Natural killer cell (primary cell): Measurements from ENCODE around the gene ASPDH. TPM values are rescaled to one million over a fixed set of nuclear protein-coding genes. Genes with fewer than 3 reads are reported as not detected.

Experiments used
- ATAC-seq, 3 donors: fragments of 150-1000 bp in 2 of 3; fragments of 200-7000 bp in 1 of 3; cut with Tn5 transposase; 1 replicate in 1 of 3; 2 replicates in 2 of 3; pipeline ENCODE4 v1.10.0; 2021; ENCODE audit warnings: mild to moderate bottlenecking in 2 of 3, moderate library complexity in 2 of 3
- DNase-seq, 2 donors: peaks; one replicate each; pipeline versions ENCODE4 v3.0.0 to v3.0.0-alpha.2; 2013 to 2021; ENCODE audit warnings: mixed read lengths in 1 of 2
- H3K27ac ChIP-seq: one replicate; pipeline ENCODE4 v1.5.1; 2013; ENCODE audit warnings: mild to moderate bottlenecking, low read length
- H3K27me3 ChIP-seq: one replicate; pipeline ENCODE4 v1.6.1; 2013; ENCODE audit warnings: low read length; ENCODE audit not compliant: control insufficient read depth, insufficient read depth
- H3K36me3 ChIP-seq: one replicate; pipeline ENCODE4 v1.6.1; 2013; ENCODE audit warnings: low read length; ENCODE audit not compliant: control insufficient read depth, insufficient read depth
- H3K4me1 ChIP-seq: one replicate; pipeline ENCODE4 v1.6.1; 2013; ENCODE audit warnings: low read length; ENCODE audit not compliant: control insufficient read depth, insufficient read depth
- H3K4me3 ChIP-seq: one replicate; pipeline ENCODE4 v1.5.1; 2013; ENCODE audit warnings: low read length
- H3K9me3 ChIP-seq: one replicate; pipeline ENCODE4 v1.6.1; 2013; ENCODE audit warnings: low read length; ENCODE audit not compliant: control insufficient read depth, insufficient read depth
- H3K27ac Mint-ChIP-seq, 2 donors: one replicate each; pipeline ENCODE4 v1.8.0; 2022; ENCODE audit warnings: mild to moderate bottlenecking in 2 of 2, mixed read lengths in 2 of 2, moderate library complexity in 1 of 2
- H3K27me3 Mint-ChIP-seq, 2 donors: one replicate each; pipeline ENCODE4 v1.8.0; 2022; ENCODE audit warnings: low read depth in 2 of 2, mixed read lengths in 2 of 2
- H3K36me3 Mint-ChIP-seq: one replicate; pipeline ENCODE4 v1.8.0; 2022; ENCODE audit warnings: mixed read lengths
- H3K4me1 Mint-ChIP-seq, 2 donors: one replicate each; pipeline ENCODE4 v1.8.0; 2022; ENCODE audit warnings: mixed read lengths in 2 of 2
- H3K4me3 Mint-ChIP-seq: one replicate; pipeline ENCODE4 v1.8.0; 2022; ENCODE audit warnings: mild to moderate bottlenecking, moderate library complexity, mixed read lengths
- H3K9me3 Mint-ChIP-seq, 2 donors: one replicate each; pipeline ENCODE4 v1.8.0; 2022; ENCODE audit warnings: mixed read lengths in 2 of 2
- WGBS: methylation state at CpG from one replicate; pipeline ENCODE4 v1.1.7; 2013; ENCODE audit warnings: missing lambda C conversion rate; ENCODE audit not compliant: insufficient coverage; 5-methylcytosine and 5-hydroxymethylcytosine counted together
- intact Hi-C: fragments of 100-400 bp; cut with micrococcal nuclease; formaldehyde crosslinking; loops from one replicate; pipeline ENCODE4 v1.14.2; 2022
- total RNA-seq, 4 donors: library from RNA; stranded (reverse); fragments of 120-200 nt in 1 of 4; gene quantifications; one replicate each; pipeline versions ENCODE4 v1.2.3 to v1.2.4, GENCODE V29; 2013 to 2022
- TF ChIP-seq, protein P1 (sequence below): fragments of 200-600 bp; IDR thresholded peaks from one replicate; pipeline ENCODE4 v1.8.0; 2022; ENCODE audit warnings: antibody characterized with exemption

Gene ASPDH
- total RNA-seq, 3 donors from 2014 or later (not counting 1 experiment from before 2014, with no cell fraction given) = not detected

DNA sequence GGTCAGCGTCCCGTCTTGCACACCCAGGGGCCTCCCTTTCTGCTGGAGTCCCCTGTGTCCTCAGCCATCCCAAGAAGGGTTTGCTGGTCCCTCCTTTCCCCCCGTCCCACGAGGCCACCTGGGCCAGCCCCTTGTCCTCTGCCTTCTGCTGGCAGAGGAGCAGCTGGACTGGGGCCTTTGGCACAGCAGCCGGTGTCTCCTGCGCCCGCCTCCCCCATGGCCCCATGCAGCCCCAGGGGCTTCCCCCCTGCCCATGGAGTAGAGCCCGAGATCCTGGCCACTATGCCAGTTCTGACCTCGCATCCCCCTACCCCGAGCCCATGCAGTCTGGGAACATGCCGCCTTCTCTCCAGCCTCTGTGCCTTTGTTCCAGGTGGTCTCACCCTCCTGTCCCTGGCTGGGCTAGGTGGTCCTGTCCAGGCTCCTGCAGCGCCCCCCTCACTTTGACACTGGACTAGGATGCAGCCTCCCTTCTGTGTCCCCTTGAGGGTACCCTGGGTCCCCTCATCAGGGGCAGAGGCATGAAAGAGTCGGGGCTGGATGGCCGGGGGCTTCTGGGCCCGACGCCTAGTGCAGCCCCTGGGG lies 31.4 kb downstream of the ASPDH start:
- Mint-ChIP-seq H3K9me3 (no peaks in the 10 kb centered on the region), H3K4me3 (no peak overlapping the region), H3K36me3 (no peaks in the 10 kb centered on the region), H3K27ac (no peak overlapping the region), H3K4me1 (peaks cover 16 to 34% of the 10 kb centered on the region in 2 donors), H3K27me3 (no peaks in the 10 kb centered on the region)
- no peaks in the 10 kb centered on the region for H3K9me3 ChIP-seq
- intact Hi-C loops = no loop called here
- TF ChIP-seq, protein P1, sequence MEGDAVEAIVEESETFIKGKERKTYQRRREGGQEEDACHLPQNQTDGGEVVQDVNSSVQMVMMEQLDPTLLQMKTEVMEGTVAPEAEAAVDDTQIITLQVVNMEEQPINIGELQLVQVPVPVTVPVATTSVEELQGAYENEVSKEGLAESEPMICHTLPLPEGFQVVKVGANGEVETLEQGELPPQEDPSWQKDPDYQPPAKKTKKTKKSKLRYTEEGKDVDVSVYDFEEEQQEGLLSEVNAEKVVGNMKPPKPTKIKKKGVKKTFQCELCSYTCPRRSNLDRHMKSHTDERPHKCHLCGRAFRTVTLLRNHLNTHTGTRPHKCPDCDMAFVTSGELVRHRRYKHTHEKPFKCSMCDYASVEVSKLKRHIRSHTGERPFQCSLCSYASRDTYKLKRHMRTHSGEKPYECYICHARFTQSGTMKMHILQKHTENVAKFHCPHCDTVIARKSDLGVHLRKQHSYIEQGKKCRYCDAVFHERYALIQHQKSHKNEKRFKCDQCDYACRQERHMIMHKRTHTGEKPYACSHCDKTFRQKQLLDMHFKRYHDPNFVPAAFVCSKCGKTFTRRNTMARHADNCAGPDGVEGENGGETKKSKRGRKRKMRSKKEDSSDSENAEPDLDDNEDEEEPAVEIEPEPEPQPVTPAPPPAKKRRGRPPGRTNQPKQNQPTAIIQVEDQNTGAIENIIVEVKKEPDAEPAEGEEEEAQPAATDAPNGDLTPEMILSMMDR = no peak
- peaks cover 36% of the 10 kb centered on the region for H3K36me3 ChIP-seq
- H3K4me3 ChIP-seq = no peak overlapping the region
- ATAC-seq = no peak
- H3K4me1 ChIP-seq = peaks cover 12% of the 10 kb centered on the region
- no peak for DNase-seq
- no peak overlapping the region for H3K27ac ChIP-seq
- H3K27me3 ChIP-seq = no peaks in the 10 kb centered on the region
- 86% methylated on average over 16 of the region's 16 CpGs for WGBS

DNA sequence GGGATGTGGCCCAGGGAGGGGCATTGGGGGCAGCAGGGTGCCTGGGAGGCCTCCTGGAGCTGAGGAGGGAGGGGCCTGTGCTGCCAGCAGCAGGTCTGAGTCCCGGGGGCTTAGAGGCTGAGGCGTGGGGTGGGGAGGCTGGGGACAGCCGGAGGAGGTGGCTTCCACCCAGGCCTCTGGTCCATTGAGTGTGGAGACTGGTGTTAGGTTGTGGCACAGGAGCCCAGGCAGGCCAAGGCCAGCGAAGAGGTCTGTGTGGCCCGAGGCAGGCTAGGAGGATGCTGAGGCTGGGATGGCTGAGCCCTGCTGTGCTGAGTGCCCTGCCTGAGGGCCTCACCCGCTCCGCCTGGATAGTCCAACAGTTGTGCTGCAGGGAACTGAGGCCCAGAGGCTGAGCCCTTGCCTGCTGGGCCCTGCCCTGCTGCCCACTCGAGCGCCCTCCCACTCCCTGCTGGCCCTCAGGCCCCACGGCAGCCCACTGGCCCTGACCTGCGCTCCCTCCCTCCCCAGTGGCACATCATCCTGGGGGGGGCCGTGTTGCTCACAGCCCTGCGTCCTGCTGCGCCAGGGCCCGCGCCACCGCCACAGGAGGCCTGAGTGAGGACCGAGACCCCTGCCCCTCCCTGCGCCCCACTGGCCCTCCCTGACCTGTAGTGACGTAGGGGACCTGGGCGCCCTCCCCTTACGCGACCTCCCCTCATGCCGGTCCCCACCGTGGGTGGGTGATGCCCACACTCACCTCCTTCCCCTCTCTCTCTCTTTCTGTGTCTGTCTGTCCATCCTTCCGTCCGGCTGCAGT lies 32.2 kb downstream of the ASPDH start:
- Histone ChIP-seq H3K9me3 (no peaks in the 10 kb centered on the region), H3K4me3 (no peak overlapping the region), H3K4me1 (peaks cover 20% of the 10 kb centered on the region), H3K27ac (no peak overlapping the region), H3K27me3 (no peaks in the 10 kb centered on the region), H3K36me3 (peaks cover 36% of the 10 kb centered on the region)
- TF ChIP-seq, protein P1 = no peak
- 94% methylated on average over 25 of the region's 27 CpGs for WGBS
- H3K4me1 Mint-ChIP-seq = peaks cover 22 to 39% of the 10 kb centered on the region in 2 donors
- no peak for DNase-seq
- intact Hi-C loops = no loop called here
- ATAC-seq = peak in 1 of 3 donors; percentile 15
- no peaks in the 10 kb centered on the region for H3K9me3 Mint-ChIP-seq
- no peak overlapping the region for H3K4me3 Mint-ChIP-seq
- no peaks in the 10 kb centered on the region for H3K36me3 Mint-ChIP-seq
- H3K27me3 Mint-ChIP-seq = no peaks in the 10 kb centered on the region
- peak overlapping the region in 1 of 2 donors; percentile 33 for H3K27ac Mint-ChIP-seq

DNA sequence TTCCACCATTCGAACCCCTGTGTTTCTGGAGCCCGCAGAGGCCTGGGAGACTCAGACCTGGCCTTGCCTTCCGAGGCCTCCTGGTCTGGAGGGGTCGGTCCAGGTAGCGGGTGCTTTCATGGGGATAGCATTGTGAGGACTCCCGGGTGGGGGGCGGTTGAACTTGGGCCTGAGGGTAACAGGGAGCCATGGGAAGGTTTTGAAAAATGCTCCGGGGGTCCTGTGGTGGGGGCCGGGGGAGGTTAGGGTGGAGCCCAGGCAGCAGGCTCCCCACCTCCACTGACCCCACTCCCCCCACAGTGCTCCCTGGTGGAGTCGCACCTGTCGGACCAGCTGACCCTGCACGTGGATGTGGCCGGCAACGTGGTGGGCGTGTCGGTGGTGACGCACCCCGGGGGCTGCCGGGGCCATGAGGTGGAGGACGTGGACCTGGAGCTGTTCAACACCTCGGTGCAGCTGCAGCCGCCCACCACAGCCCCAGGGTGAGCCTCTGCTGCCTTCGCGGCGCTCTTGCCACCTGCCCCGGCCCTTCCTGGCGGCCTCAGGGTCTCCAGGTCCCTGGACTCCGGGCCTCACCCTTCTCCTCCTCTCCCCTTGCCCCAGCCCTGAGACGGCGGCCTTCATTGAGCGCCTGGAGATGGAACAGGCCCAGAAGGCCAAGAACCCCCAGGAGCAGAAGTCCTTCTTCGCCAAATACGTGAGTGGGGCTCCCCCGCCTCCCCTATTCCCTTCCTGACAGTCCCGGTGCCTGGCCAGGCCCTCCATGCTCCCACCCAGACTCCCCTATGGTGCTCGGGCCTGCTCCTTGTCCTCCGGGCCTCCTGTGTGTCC lies 33.2 kb downstream of the ASPDH start:
- 92% methylated on average over 35 of the region's 37 CpGs for WGBS
- ATAC-seq = no peak

More for the DNA sequence above, 33.2 kb downstream of the ASPDH start:
- H3K4me1 ChIP-seq = peaks cover 25% of the 10 kb centered on the region
- TF ChIP-seq, protein P1 = no peak
- H3K9me3 ChIP-seq = peaks cover 3% of the 10 kb centered on the region
- H3K27ac Mint-ChIP-seq = peak overlapping the region in 1 of 2 donors; percentile 49
- no peaks in the 10 kb centered on the region for H3K36me3 Mint-ChIP-seq
- intact Hi-C loops = no loop called here
- H3K4me1 Mint-ChIP-seq = peaks cover 30 to 45% of the 10 kb centered on the region in 2 donors
- no peak overlapping the region for H3K4me3 Mint-ChIP-seq
- peaks cover 36% of the 10 kb centered on the region for H3K36me3 ChIP-seq
- H3K27ac ChIP-seq = no peak overlapping the region
- no peak for DNase-seq
- H3K27me3 ChIP-seq = no peaks in the 10 kb centered on the region
- no peaks in the 10 kb centered on the region for H3K27me3 Mint-ChIP-seq
- no peaks in the 10 kb centered on the region for H3K9me3 Mint-ChIP-seq
- H3K4me3 ChIP-seq = no peak overlapping the region
